Neural cell (in vitro differentiated cells): ENCODE data around the gene ATP11B. TPM values are rescaled to one million over a fixed set of nuclear protein-coding genes. Genes with fewer than 3 reads are reported as not detected.

Source experiments
- H2AFZ ChIP-seq: fragments of 200-600, 300-800 bp; sonication (generic), shearing (Covaris generic); 2 replicates; pipeline ENCODE4 v1.6.0; 2014; ENCODE audit warnings: low read depth, mild to moderate bottlenecking, antibody characterized with exemption, low read length, moderate library complexity
- H3F3A ChIP-seq: fragments of 200-600 bp; shearing (Covaris generic); 2 replicates; pipeline ENCODE4 v1.6.1; 2016; ENCODE audit warnings: mild to moderate bottlenecking, moderate library complexity, mixed read lengths, antibody characterized with exemption, low read length; ENCODE audit not compliant: insufficient read depth, poor library complexity, severe bottlenecking
- H3K27ac ChIP-seq: fragments of 200-600, 300-800 bp; sonication (generic), shearing (Covaris generic); 2 replicates; pipeline ENCODE4 v1.5.1; 2014; ENCODE audit warnings: mild to moderate bottlenecking, low read length, moderate library complexity
- H3K27me3 ChIP-seq: fragments of 300-800, 200-600 bp; sonication (generic), shearing (Covaris generic); 2 replicates; pipeline ENCODE4 v1.6.0; 2014; ENCODE audit warnings: mild to moderate bottlenecking, low read depth, low read length, moderate library complexity; ENCODE audit not compliant: insufficient read depth
- H3K36me3 ChIP-seq: fragments of 300-800, 200-600 bp; sonication (generic), shearing (Covaris generic); 2 replicates; pipeline ENCODE4 v1.5.1; 2014; ENCODE audit warnings: mild to moderate bottlenecking, antibody characterized with exemption, low read length, moderate library complexity; ENCODE audit not compliant: insufficient read depth
- H3K4me2 ChIP-seq: fragments of 300-800, 200-600 bp; sonication (generic), shearing (Covaris generic); 2 replicates; pipeline ENCODE4 v1.6.0; 2014; ENCODE audit warnings: mild to moderate bottlenecking, low read length
- H3K4me3 ChIP-seq: fragments of 300-800, 200-600 bp; sonication (generic), shearing (Covaris generic); 2 replicates; pipeline ENCODE4 v1.5.1; 2014; ENCODE audit warnings: mild to moderate bottlenecking, low read length, moderate library complexity
- H3K79me2 ChIP-seq: fragments of 200-600 bp; shearing (Covaris generic); replicated peaks from 2 replicates; pipeline ENCODE4 v1.6.0; 2014; ENCODE audit warnings: mild to moderate bottlenecking, low read length, moderate library complexity; ENCODE audit not compliant: insufficient read depth
- H3K9ac ChIP-seq: fragments of 300-800, 200-600 bp; sonication (generic), shearing (Covaris generic); 2 replicates; pipeline ENCODE4 v1.6.1; 2016; ENCODE audit warnings: mild to moderate bottlenecking, low read length, mixed read lengths
- H3K9me2 ChIP-seq: fragments of 200-600 bp; shearing (Covaris generic); 2 replicates; pipeline ENCODE4 v1.6.1; 2016; ENCODE audit warnings: mild to moderate bottlenecking, low read length, mixed read lengths; ENCODE audit not compliant: insufficient read depth
- H3K9me3 ChIP-seq: fragments of 200-600, 300-800 bp; sonication (generic), shearing (Covaris generic); 2 replicates; pipeline ENCODE4 v1.6.1; 2016; ENCODE audit warnings: mild to moderate bottlenecking, mixed run types, low read length, moderate library complexity, mixed read lengths
- H4K20me1 ChIP-seq: fragments of 200-600 bp; shearing (Covaris generic); 2 replicates; pipeline ENCODE4 v1.6.1; 2016; ENCODE audit warnings: mild to moderate bottlenecking, mixed run types; ENCODE audit not compliant: insufficient read depth
- EP300 ChIP-seq: fragments of 450-650 bp; conservative IDR thresholded peaks from 2 replicates; pipeline ENCODE4 v1.6.1; 2014; ENCODE audit warnings: antibody characterized with exemption, mild to moderate bottlenecking, moderate library complexity; ENCODE audit not compliant: poor library complexity, severe bottlenecking
- EZH2 ChIP-seq: fragments of 200-600, 300-800 bp; shearing (Covaris generic), sonication (generic); IDR thresholded peaks from 2 replicates; pipeline ENCODE4 v1.6.1; 2014; ENCODE audit warnings: antibody characterized with exemption, low read length, borderline replicate concordance, mild to moderate bottlenecking; ENCODE audit not compliant: insufficient read depth, poor library complexity, severe bottlenecking
- MXI1 ChIP-seq: fragments of 450-650 bp; conservative IDR thresholded peaks from 2 replicates; pipeline ENCODE4 v1.6.1; 2014; ENCODE audit warnings: antibody characterized with exemption, mild to moderate bottlenecking; ENCODE audit not compliant: poor library complexity, severe bottlenecking
- POLR2AphosphoS5 ChIP-seq: IDR thresholded peaks from 2 replicates; pipeline ENCODE4 v1.6.1; 2012
- RAD21 ChIP-seq: fragments of 450-650 bp; conservative IDR thresholded peaks from 2 replicates; pipeline ENCODE4 v1.6.1; 2014; ENCODE audit warnings: antibody characterized with exemption, mild to moderate bottlenecking, moderate library complexity
- REST ChIP-seq: IDR thresholded peaks from 2 replicates; pipeline ENCODE4 v1.6.1; 2012; ENCODE audit warnings: borderline replicate concordance
- SMC3 ChIP-seq: fragments of 450-650 bp; conservative IDR thresholded peaks from 2 replicates; pipeline ENCODE4 v1.6.1; 2014; ENCODE audit warnings: antibody characterized with exemption, mild to moderate bottlenecking, moderate library complexity; ENCODE audit not compliant: poor library complexity
- TAF1 ChIP-seq: IDR thresholded peaks from 2 replicates; pipeline ENCODE4 v1.6.1; 2012; ENCODE audit warnings: low read depth
- polyA plus RNA-seq: library from polyadenylated mRNA; depleted of rRNA; stranded (reverse); fragments of >200 nt; gene quantifications from 2 replicates; pipeline ENCODE4 v1.2.3, GENCODE V29; 2014
- TF ChIP-seq, protein P1 (sequence below): fragments of 450-650 bp; IDR thresholded peaks from 2 replicates; pipeline ENCODE4 v1.5.1; 2014; ENCODE audit warnings: antibody characterized with exemption, mild to moderate bottlenecking, moderate library complexity; ENCODE audit not compliant: poor library complexity, severe bottlenecking

ATP11B gene
- polyA plus RNA-seq, 1 donor from 2014 or later, result 31.2 TPM

DNA sequence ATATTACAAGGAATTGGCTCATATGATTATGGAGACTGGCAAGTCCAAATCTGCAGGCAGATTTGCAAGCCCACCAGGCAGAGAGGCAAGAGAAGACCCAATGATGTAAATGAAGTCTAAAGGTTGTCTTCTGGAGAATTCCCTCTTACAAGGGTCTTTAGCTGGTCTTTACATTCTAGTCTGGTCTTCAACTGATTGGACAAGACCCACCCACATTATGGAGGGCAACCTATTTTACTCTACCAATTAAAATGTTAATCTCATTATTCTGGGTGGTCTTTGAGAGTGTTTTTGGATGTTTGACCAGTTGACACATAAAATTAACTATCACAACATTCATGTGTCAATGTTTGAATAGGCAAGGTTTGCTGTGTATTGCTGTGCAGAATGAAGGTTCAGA, 28.0 kb upstream of the ATP11B start:
- no peak overlapping the region for H3K4me3 ChIP-seq
- H3K79me2 ChIP-seq, result no peaks in the 10 kb centered on the region
- H3K9me3 ChIP-seq, result no peaks in the 10 kb centered on the region
- no peaks in the 10 kb centered on the region for H4K20me1 ChIP-seq
- TF ChIP-seq REST (no peak), EP300 (no peak), RAD21 (no peak), EZH2 (no peak), SMC3 (no peak), MXI1 (no peak), POLR2AphosphoS5 (no peak), TAF1 (no peak)
- TF ChIP-seq, protein P1, sequence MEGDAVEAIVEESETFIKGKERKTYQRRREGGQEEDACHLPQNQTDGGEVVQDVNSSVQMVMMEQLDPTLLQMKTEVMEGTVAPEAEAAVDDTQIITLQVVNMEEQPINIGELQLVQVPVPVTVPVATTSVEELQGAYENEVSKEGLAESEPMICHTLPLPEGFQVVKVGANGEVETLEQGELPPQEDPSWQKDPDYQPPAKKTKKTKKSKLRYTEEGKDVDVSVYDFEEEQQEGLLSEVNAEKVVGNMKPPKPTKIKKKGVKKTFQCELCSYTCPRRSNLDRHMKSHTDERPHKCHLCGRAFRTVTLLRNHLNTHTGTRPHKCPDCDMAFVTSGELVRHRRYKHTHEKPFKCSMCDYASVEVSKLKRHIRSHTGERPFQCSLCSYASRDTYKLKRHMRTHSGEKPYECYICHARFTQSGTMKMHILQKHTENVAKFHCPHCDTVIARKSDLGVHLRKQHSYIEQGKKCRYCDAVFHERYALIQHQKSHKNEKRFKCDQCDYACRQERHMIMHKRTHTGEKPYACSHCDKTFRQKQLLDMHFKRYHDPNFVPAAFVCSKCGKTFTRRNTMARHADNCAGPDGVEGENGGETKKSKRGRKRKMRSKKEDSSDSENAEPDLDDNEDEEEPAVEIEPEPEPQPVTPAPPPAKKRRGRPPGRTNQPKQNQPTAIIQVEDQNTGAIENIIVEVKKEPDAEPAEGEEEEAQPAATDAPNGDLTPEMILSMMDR, result no peak
- no peak overlapping the region for H3K4me2 ChIP-seq
- no peak overlapping the region for H3K27ac ChIP-seq
- no peak overlapping the region for H3K9ac ChIP-seq
- no peaks in the 10 kb centered on the region for H3K36me3 ChIP-seq
- no peak overlapping the region for H2AFZ ChIP-seq
- no peaks in the 10 kb centered on the region for H3K27me3 ChIP-seq
- no peaks in the 10 kb centered on the region for H3K9me2 ChIP-seq
- no peaks in the 10 kb centered on the region for H3F3A ChIP-seq

- no peak overlapping the region for H3K4me2 ChIP-seq
- TF ChIP-seq TAF1 (no peak), RAD21 (no peak), SMC3 (no peak), EP300 (no peak)
- H3F3A ChIP-seq, result no peaks in the 10 kb centered on the region
- H4K20me1 ChIP-seq, result no peaks in the 10 kb centered on the region
- H3K9ac ChIP-seq, result no peak overlapping the region
- H3K27ac ChIP-seq, result no peak overlapping the region
- no peaks in the 10 kb centered on the region for H3K79me2 ChIP-seq
- no peak overlapping the region for H3K4me3 ChIP-seq
- H3K27me3 ChIP-seq, result no peaks in the 10 kb centered on the region
- H3K9me2 ChIP-seq, result no peaks in the 10 kb centered on the region
- H3K9me3 ChIP-seq, result no peaks in the 10 kb centered on the region
- H3K36me3 ChIP-seq, result no peaks in the 10 kb centered on the region
- no peak overlapping the region for H2AFZ ChIP-seq
Measured at GRCh38 chr3:182766099-182766498, 27.2 kb upstream of the ATP11B start.

DNA sequence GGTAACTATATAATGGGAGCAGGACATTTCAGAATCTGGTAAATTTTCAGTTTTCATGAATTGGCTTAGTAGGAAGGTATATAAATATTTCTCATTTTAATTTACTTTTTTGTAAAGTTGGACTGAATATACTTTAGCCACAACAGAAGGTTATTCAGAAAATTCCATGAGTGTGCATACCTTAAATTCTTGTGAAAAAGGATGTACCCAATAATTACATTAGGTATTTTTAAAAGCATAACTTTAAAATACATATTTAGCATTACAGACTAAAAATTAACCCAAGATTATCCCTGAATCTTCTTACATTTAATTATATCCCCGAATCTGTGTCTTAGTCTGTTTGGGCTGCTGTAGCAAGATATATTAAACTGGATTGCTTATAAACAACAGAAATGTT, 24.9 kb upstream of the ATP11B start:
- no peaks in the 10 kb centered on the region for H3K79me2 ChIP-seq
- H3K27me3 ChIP-seq, result no peaks in the 10 kb centered on the region
- H3K9me2 ChIP-seq, result no peaks in the 10 kb centered on the region
- no peaks in the 10 kb centered on the region for H4K20me1 ChIP-seq
- no peak overlapping the region for H3K4me3 ChIP-seq
- H3K36me3 ChIP-seq, result no peaks in the 10 kb centered on the region
- H2AFZ ChIP-seq, result no peak overlapping the region
- H3F3A ChIP-seq, result no peaks in the 10 kb centered on the region
- no peak for TF ChIP-seq EP300
- TF ChIP-seq TAF1, result no peak
- no peak for TF ChIP-seq SMC3
- H3K27ac ChIP-seq, result no peak overlapping the region
- no peak overlapping the region for H3K9ac ChIP-seq
- H3K4me2 ChIP-seq, result no peak overlapping the region
- no peaks in the 10 kb centered on the region for H3K9me3 ChIP-seq
